ENCODE data around the gene GUSB.

GRCh38 chr7:65989694-65990080, 7.7 kb upstream of the GUSB start:
- TF ChIP-seq CTCF (IDR thresholded peaks at IDR 0.05) (no peak), POLR2A (IDR thresholded peaks at IDR 0.05) (no peak)
